Esophagus muscularis mucosa (tissue), 4 donors: Measurements from ENCODE around the gene FNIP2.

Experiments
- CTCF ChIP-seq, 3 experiments: fragments of 200-600 bp in 2 of 3; fragments of 450-650 bp in 1 of 3; sonication (generic) in 2 of 3; IDR thresholded peaks; one replicate each; pipeline ENCODE4 v1.5.1; 2017 to 2019; ENCODE audit warnings: antibody characterized with exemption in 3 of 3, mild to moderate bottlenecking in 2 of 3, moderate library complexity in 1 of 3
- EP300 ChIP-seq: sonication (generic); formaldehyde crosslinking; IDR thresholded peaks from one replicate; pipeline ENCODE4 v1.6.1; 2017; ENCODE audit warnings: antibody characterized with exemption
- POLR2A ChIP-seq: fragments of 450-650 bp; IDR thresholded peaks from one replicate; pipeline ENCODE4 v1.6.1; 2017; ENCODE audit warnings: antibody characterized with exemption, moderate library complexity, mild to moderate bottlenecking, low read depth
- POLR2AphosphoS5 ChIP-seq, 2 donors: sonication (generic); formaldehyde crosslinking; IDR thresholded peaks; one replicate each; pipeline ENCODE4 v1.6.1; 2017; ENCODE audit warnings: antibody characterized with exemption in 2 of 2

GRCh38 chr4:158799013-158799770, 30.4 kb downstream of the FNIP2 start:
- TF ChIP-seq CTCF (IDR thresholded peaks at IDR 0.05), result no peak
- TF ChIP-seq EP300, result no peak
- no peak for TF ChIP-seq POLR2A
- no peak for TF ChIP-seq POLR2AphosphoS5 (IDR thresholded peaks at IDR 0.05)
